A549 (cell line): ENCODE results near the gene GPR146.

Source experiments
- CTCF ChIP-seq: fragments of >200 bp; sonication (Bioruptor Twin); formaldehyde crosslinking; IDR thresholded peaks from 3 replicates; pipeline ENCODE4 v1.5.1; 2016
- JUN ChIP-seq, 2 experiments: fragments of >200 bp; sonication (Bioruptor Twin); formaldehyde crosslinking; IDR thresholded peaks; 2 replicates in 1 of 2; 3 replicates in 1 of 2; pipeline ENCODE4 v1.6.1; 2016 to 2017
- MAX ChIP-seq: IDR thresholded peaks from 2 replicates; pipeline ENCODE4 v1.6.1; 2012
- NR3C1 ChIP-seq: fragments of >200 bp; sonication (Bioruptor Twin); formaldehyde crosslinking; IDR thresholded peaks from 3 replicates; pipeline ENCODE4 v1.6.1; 2017
- REST ChIP-seq: fragments of 200-600 bp; sonication (generic); IDR thresholded peaks from 2 replicates; pipeline ENCODE4 v1.6.1; 2016; ENCODE audit warnings: antibody characterized with exemption, mild to moderate bottlenecking, moderate library complexity
- USF2 ChIP-seq: fragments of 450-650 bp; IDR thresholded peaks from 2 replicates; pipeline ENCODE4 v1.6.1; 2014; ENCODE audit warnings: antibody characterized with exemption

- TF ChIP-seq CTCF (no peak), JUN (IDR thresholded peaks at IDR 0.05) (no peak), NR3C1 (no peak), MAX (no peak), USF2 (no peak), REST (no peak)
Observed at GRCh38 chr7:1005303-1005702, 39.0 kb upstream of the GPR146 start.
